PC-3 (cell line): ENCODE data around the gene ATIC. TPM values are rescaled to one million over a fixed set of nuclear protein-coding genes. Genes with fewer than 3 reads are reported as not detected.

Experiments
- ATAC-seq: fragments of 200-7000 bp; cut with Tn5 transposase; 2 replicates; pipeline ENCODE4 v1.9.1; 2020; ENCODE audit warnings: mild to moderate bottlenecking, moderate library complexity
- Bru-seq: library from RNA; stranded (reverse); fragments of 400-500 nt; gene quantifications from one replicate; lab custom pipeline; 2021; lab: Mats Ljungman, UMichigan
- BruChase-seq, 2 experiments: library from RNA; stranded (reverse); fragments of 400-500 nt; gene quantifications; one replicate each; lab custom pipeline; 2021; lab: Mats Ljungman, UMichigan
- BruUV-seq: library from RNA; stranded (reverse); fragments of 400-500 nt; replicated peaks from 2 replicates; lab custom pipeline; 2021; lab: Mats Ljungman, UMichigan
- CTCF ChIA-PET: fragments of 300-600 bp; sonication (Branson Sonifier 250); formaldehyde crosslinking; loops from one replicate; lab custom pipeline; 2022; ENCODE audit warnings: antibody characterized with exemption; lab: Charles Lee
- POLR2A ChIA-PET: fragments of 300-600 bp; sonication (Branson Sonifier 250); formaldehyde crosslinking; loops from one replicate; lab custom pipeline; 2022; ENCODE audit warnings: antibody characterized with exemption; ENCODE audit not compliant: unreplicated experiment; lab: Charles Lee
- DNase-seq: peaks from one replicate; pipeline ENCODE4 v3.0.0-alpha.2; 2015
- H2AFZ ChIP-seq: fragments of 300-600 bp; sonication (generic); 2 replicates; pipeline ENCODE4 v1.6.0; 2016; ENCODE audit warnings: antibody characterized with exemption, low read length
- H3F3A ChIP-seq: fragments of 300-600 bp; sonication (generic); one replicate; pipeline ENCODE4 v1.6.0; 2017; ENCODE audit warnings: antibody characterized with exemption, low read length, control low read depth, mild to moderate bottlenecking; ENCODE audit not compliant: unreplicated experiment
- H3K27ac ChIP-seq: fragments of 300-600 bp; sonication (generic); 2 replicates; pipeline ENCODE4 v1.5.1; 2016; ENCODE audit warnings: mild to moderate bottlenecking, low read length
- H3K27me3 ChIP-seq: fragments of 300-600 bp; sonication (generic); 2 replicates; pipeline ENCODE4 v1.6.1; 2016; ENCODE audit warnings: low read length, mixed read lengths
- H3K36me3 ChIP-seq: fragments of 300-600 bp; sonication (generic); 2 replicates; pipeline ENCODE4 v1.6.1; 2016; ENCODE audit warnings: low read depth, mixed run types, low read length, mixed read lengths
- H3K4me1 ChIP-seq: fragments of 300-600 bp; sonication (generic); 2 replicates; pipeline ENCODE4 v1.5.1; 2016; ENCODE audit warnings: low read length; ENCODE audit not compliant: insufficient read depth
- H3K4me2 ChIP-seq: fragments of 300-600 bp; sonication (generic); 2 replicates; pipeline ENCODE4 v1.6.0; 2016; ENCODE audit warnings: low read length
- H3K4me3 ChIP-seq: fragments of 300-600 bp; sonication (generic); 2 replicates; pipeline ENCODE4 v1.5.1; 2016; ENCODE audit warnings: mild to moderate bottlenecking, low read length, mixed read lengths
- H3K79me2 ChIP-seq: fragments of 300-600 bp; sonication (generic); 2 replicates; pipeline ENCODE4 v1.6.1; 2017; ENCODE audit warnings: low read length, mixed read lengths
- H3K9ac ChIP-seq: fragments of 300-600 bp; sonication (generic); 2 replicates; pipeline ENCODE4 v1.6.0; 2016; ENCODE audit warnings: mild to moderate bottlenecking, low read length
- H3K9me2 ChIP-seq: fragments of 300-600 bp; sonication (generic); replicated peaks from 2 replicates; pipeline ENCODE4 v1.6.1; 2016; ENCODE audit warnings: mixed run types, low read length, mixed read lengths
- H3K9me3 ChIP-seq: fragments of 300-600 bp; sonication (generic); 2 replicates; pipeline ENCODE4 v1.6.1; 2016; ENCODE audit warnings: low read length, mixed read lengths
- H4K20me1 ChIP-seq: fragments of 300-600 bp; sonication (generic); 2 replicates; pipeline ENCODE4 v1.6.1; 2016; ENCODE audit warnings: low read length, mixed read lengths
- CTCF ChIP-seq: fragments of 300-600 bp; sonication (generic); conservative IDR thresholded peaks from 2 replicates; pipeline ENCODE4 v1.5.1; 2017; ENCODE audit warnings: antibody characterized with exemption, low read depth, mild to moderate bottlenecking, low read length
- EZH2 ChIP-seq: fragments of 300-600 bp; sonication (generic); IDR thresholded peaks from one replicate; pipeline ENCODE4 v1.6.1; 2017; ENCODE audit warnings: antibody characterized with exemption, mild to moderate bottlenecking, low read length; ENCODE audit not compliant: unreplicated experiment
- EZH2phosphoT487 ChIP-seq: fragments of 300-600 bp; sonication (generic); IDR thresholded peaks from 2 replicates; pipeline ENCODE4 v1.6.1; 2018; ENCODE audit warnings: mild to moderate bottlenecking, antibody characterized with exemption, low read length, borderline replicate concordance
- intact Hi-C: fragments of 100-400 bp; cut with micrococcal nuclease; formaldehyde crosslinking; loops from 2 replicates; pipeline ENCODE4 v1.9.0; 2023
- long read RNA-seq: library from polyadenylated mRNA; unstranded; transcript quantifications from one replicate; pipeline ENCODE4 v2.0.0, GENCODE V29; 2021; ENCODE audit not compliant: unreplicated experiment
- total RNA-seq: library from RNA; depleted of rRNA; stranded (reverse); fragments of >200 nt; gene quantifications from 2 replicates; pipeline ENCODE4 v1.2.3, GENCODE V29; 2014; rRNA removed

Gene ATIC
- total RNA-seq = 41.7 and 78.8 TPM in 2 replicates
- Bru-seq, nascent RNA = percentile 85 among the genes with signal in this experiment
- BruChase-seq, experiment 1, labeled RNA remaining after a 6-hour chase = percentile 77 among the genes with signal in this experiment
- percentile 78 among the genes with signal in this experiment for BruChase-seq, experiment 2, labeled RNA remaining after a 2-hour chase
- long read RNA-seq, transcript ATIC-205 (15 exons, 2,275 nt) = minor isoform, 18 of 199 reads
- long read RNA-seq, transcript ATIC-201 (16 exons, 2,213 nt) = major isoform, 102 of 199 reads
- long read RNA-seq, partial matches to known transcripts = 64 of 199 reads
- long read RNA-seq, other reads (novel, unspliced or antisense) = 11 of 199 reads

GRCh38 chr2:215311625-215312396, at the start of gene ATIC:
Gene ATIC (plus strand): TSS chr2:215312059. CDS start chr2:215312143, 84 bp downstream.
- Histone ChIP-seq H3K27ac (peak within 1 kb of the TSS; percentile 72), H3K79me2 (peaks cover 47% of the 10 kb centered on the region), H3K27me3 (no peaks in the 10 kb centered on the region), H3F3A (no peaks in the 10 kb centered on the region), H4K20me1 (no peaks in the 10 kb centered on the region), H3K4me2 (peak within 1 kb of the TSS; percentile 100), H3K4me1 (peaks cover 49% of the 10 kb centered on the region), H3K9ac (peak within 1 kb of the TSS; percentile 98), H2AFZ (peak within 1 kb of the TSS; percentile 100), H3K9me2 (no peaks in the 10 kb centered on the region), H3K36me3 (peaks cover 18% of the 10 kb centered on the region), H3K4me3 (peak within 1 kb of the TSS; percentile 96), H3K9me3 (no peaks in the 10 kb centered on the region)
- ChIA-PET CTCF (interaction anchor here (0.5 kb wide), 1 partner anchor 15 kb away, joined by 11 read pairs; no protein-coding TSS in a partner anchor), POLR2A (interaction anchor here (0.6 to 0.7 kb wide), 3 partner anchors 102 to 1515 kb away, joined by 3 to 14 read pairs (median 4); no protein-coding TSS in a partner anchor)
- no peak for TF ChIP-seq EZH2
- TF ChIP-seq CTCF = no peak
- no peak for TF ChIP-seq EZH2phosphoT487
- intact Hi-C loops = loop anchor here (2.0 to 10.0 kb wide), 2 partner anchors 43 to 223 kb away; no protein-coding TSS in a partner anchor
- ATAC-seq = peak; percentile 98
- no TSS peak for BruUV-seq
- DNase-seq = peak; percentile 95

- Histone ChIP-seq H3K27me3 (no peaks in the 10 kb centered on the region), H4K20me1 (no peaks in the 10 kb centered on the region), H3K79me2 (no peaks in the 10 kb centered on the region), H3K9me2 (no peaks in the 10 kb centered on the region), H3K9me3 (no peaks in the 10 kb centered on the region), H3K36me3 (no peaks in the 10 kb centered on the region), H2AFZ (no peak overlapping the region), H3K4me1 (no peaks in the 10 kb centered on the region), H3K27ac (no peak overlapping the region), H3K4me2 (no peak overlapping the region), H3F3A (no peaks in the 10 kb centered on the region), H3K9ac (no peak overlapping the region), H3K4me3 (no peak overlapping the region)
- POLR2A ChIA-PET = no interaction called here
- no TSS peak for BruUV-seq
- TF ChIP-seq CTCF (no peak), EZH2 (no peak), EZH2phosphoT487 (no peak)
- ATAC-seq = no peak
- CTCF ChIA-PET = no interaction called here
- intact Hi-C loops = loop anchor here (10.0 kb wide), 3 partner anchors 158 to 1458 kb away; partner anchors contain the start of gene VWC2L
- DNase-seq = no peak
These were observed 49.6 kb upstream of the ATIC start for GRCh38 chr2:215262303-215262702.
